Measurements from ENCODE around the gene CBX1. TPM values are rescaled to one million over a fixed set of nuclear protein-coding genes. Genes with fewer than 3 reads are reported as not detected.
A peak's percentile ranks its signal among the peaks of the same experiment; 100 is the strongest.
"Not testable (repeated sequence)": the region's sequence is repeated elsewhere in the genome, so short reads cannot be mapped to it uniquely, and the experiment has no call there.

The CBX1 gene
- total RNA-seq, 4 donors from 2014 or later = 21.0 to 46.7 (median 24.7) TPM

DNA sequence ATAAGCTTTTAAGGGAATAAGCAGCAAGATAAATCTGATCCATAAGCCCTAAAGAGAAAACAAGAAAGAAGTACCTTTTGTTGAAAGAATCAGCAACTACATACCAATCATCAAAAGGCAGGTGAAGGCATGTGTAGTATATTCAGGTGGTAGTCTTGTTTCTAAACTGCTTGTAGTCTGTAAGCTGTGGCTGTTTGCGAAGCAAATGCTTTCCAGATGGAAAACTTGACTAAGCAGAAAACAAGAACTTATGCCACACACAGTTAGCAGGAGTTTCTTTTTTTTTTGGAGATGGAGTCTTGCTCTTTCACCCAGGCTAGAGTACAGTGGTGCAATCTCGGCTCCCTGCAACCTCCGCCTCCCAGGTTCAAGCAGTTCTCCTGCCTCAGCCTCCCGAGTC is 5.7 kb downstream of the CBX1 start:
- Histone ChIP-seq H3K27me3 (no peaks in the 10 kb centered on the region), H3K9me3 (no peaks in the 10 kb centered on the region), H3K27ac (peak overlapping the region; percentile 18 to 78 (median 67)), H3K4me1 (peaks cover 0 to 74% (median 15%) of the 10 kb centered on the region in 3 donors), H3K36me3 (peaks cover 0 to 4% (median 0%) of the 10 kb centered on the region in 3 donors), H3K4me3 (no peak overlapping the region)
- TF ChIP-seq POLR2A (IDR thresholded peaks at IDR 0.05) = no peak
- TF ChIP-seq, protein P1, sequence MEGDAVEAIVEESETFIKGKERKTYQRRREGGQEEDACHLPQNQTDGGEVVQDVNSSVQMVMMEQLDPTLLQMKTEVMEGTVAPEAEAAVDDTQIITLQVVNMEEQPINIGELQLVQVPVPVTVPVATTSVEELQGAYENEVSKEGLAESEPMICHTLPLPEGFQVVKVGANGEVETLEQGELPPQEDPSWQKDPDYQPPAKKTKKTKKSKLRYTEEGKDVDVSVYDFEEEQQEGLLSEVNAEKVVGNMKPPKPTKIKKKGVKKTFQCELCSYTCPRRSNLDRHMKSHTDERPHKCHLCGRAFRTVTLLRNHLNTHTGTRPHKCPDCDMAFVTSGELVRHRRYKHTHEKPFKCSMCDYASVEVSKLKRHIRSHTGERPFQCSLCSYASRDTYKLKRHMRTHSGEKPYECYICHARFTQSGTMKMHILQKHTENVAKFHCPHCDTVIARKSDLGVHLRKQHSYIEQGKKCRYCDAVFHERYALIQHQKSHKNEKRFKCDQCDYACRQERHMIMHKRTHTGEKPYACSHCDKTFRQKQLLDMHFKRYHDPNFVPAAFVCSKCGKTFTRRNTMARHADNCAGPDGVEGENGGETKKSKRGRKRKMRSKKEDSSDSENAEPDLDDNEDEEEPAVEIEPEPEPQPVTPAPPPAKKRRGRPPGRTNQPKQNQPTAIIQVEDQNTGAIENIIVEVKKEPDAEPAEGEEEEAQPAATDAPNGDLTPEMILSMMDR (IDR thresholded peaks at IDR 0.05) = no peak
- WGBS, 2 donors = 37 to 62% methylated on average over 4 of the region's 4 CpGs
- intact Hi-C loops (cut with DNase I) = no loop called here
- no peak for DNase-seq

DNA sequence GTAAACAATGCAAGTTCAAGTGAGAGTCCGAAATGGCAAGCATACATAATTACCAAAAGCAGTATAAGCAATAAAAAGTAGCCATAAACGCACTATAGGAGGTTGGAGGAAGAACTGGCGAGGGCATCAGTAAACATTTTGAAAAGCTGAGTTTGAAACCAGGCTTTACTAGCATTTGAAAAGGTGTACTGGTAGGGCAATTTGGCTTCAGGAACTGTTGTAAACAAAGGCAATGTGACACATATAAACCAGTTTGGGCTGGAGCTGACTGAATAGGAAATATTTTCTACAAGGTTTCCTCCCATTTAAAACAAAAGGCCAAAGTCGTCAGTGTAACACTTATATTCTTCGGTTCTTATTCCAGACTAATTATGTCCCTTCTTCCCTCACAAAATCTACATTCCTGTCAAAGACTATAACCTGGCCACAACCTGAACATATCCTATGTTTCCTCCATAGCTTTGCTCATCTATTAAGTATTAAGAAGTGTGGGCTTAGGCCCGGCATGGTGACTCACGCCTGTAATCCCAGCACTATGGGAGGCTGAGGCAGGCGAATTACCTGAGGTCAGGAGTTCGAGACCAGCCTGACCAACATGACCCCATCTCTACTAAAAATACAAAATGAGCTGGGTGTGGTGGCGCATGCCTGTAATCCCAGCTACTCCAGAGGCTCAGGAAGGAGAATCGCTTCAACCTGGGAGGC is 7.8 kb downstream of the CBX1 start:
- 43 to 65% methylated on average over 7 to 11 of the region's 11 CpGs for WGBS, 2 donors
- no peak for DNase-seq
- peak overlapping the region; percentile 59 to 78 (median 74) for H3K27ac ChIP-seq
- no peaks in the 10 kb centered on the region for H3K27me3 ChIP-seq
- peaks cover 0 to 62% (median 7%) of the 10 kb centered on the region in 3 donors for H3K4me1 ChIP-seq
- peaks cover 0 to 4% (median 0%) of the 10 kb centered on the region in 3 donors for H3K36me3 ChIP-seq
- no peak overlapping the region for H3K4me3 ChIP-seq
- H3K9me3 ChIP-seq = no peaks in the 10 kb centered on the region
- TF ChIP-seq, protein P1 (IDR thresholded peaks at IDR 0.05) = no peak
- TF ChIP-seq POLR2A (IDR thresholded peaks at IDR 0.05) = no peak
- intact Hi-C loops (cut with DNase I) = no loop called here

DNA sequence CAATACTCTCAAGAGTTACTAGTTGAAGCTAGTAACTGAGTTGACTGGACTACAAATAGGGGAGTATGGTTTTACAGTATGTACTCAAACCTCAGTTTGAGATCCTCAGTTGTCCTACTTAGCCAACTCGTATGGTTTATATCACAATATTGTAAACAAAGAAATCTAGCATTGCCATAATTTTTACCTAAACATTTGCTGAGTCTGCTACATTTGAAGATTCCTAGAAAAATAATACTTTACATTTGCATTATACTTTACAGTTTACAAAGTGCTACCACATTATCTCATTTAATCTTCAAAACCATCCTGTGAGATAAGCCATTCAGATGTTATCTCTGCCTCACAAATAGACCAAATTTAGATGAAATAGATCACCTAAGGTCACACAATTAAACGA is 16.3 kb downstream of the CBX1 start:
- peaks cover 10 to 35% (median 15%) of the 10 kb centered on the region in 3 donors for H3K4me1 ChIP-seq
- TF ChIP-seq, protein P1 (IDR thresholded peaks at IDR 0.05) = no peak
- TF ChIP-seq POLR2A (IDR thresholded peaks at IDR 0.05) = no peak
- intact Hi-C loops (cut with DNase I) = no loop called here
- no peak for DNase-seq
- peak overlapping the region in 2 of 4 donors; percentile 62 to 76 for H3K27ac ChIP-seq
- H3K9me3 ChIP-seq = no peaks in the 10 kb centered on the region
- 50 to 59% methylated on average over 2 of the region's 2 CpGs for WGBS, 2 donors
- H3K36me3 ChIP-seq = no peaks in the 10 kb centered on the region
- no peaks in the 10 kb centered on the region for H3K27me3 ChIP-seq
- no peak overlapping the region for H3K4me3 ChIP-seq

DNA sequence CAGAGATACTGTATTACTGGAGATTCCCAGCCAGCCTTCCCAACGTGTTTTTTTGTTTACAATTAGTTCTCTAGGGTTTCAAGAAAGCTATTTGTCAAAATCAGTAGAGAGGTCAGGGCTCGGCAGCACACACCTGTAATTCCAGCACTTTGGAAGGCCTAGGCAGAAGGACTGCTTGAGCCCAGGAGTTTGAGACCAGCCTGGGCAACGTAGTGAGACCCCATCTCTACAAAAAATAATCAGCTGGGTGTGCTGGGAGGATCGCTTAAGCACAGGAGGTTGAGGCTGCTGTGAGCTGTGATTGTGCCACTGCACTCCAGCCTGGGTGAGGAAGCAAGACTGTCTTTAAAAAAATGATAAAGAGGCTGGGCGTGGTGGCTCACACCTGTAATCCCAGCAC is 19.4 kb downstream of the CBX1 start:
- Histone ChIP-seq H3K27me3 (no peaks in the 10 kb centered on the region), H3K4me3 (no peak overlapping the region), H3K9me3 (no peaks in the 10 kb centered on the region), H3K27ac (no peak overlapping the region), H3K36me3 (peaks cover 0 to 2% (median under 1%) of the 10 kb centered on the region in 3 donors), H3K4me1 (peaks cover 10 to 27% (median 15%) of the 10 kb centered on the region in 3 donors)
- TF ChIP-seq POLR2A (IDR thresholded peaks at IDR 0.05) = no peak
- TF ChIP-seq, protein P1 (IDR thresholded peaks at IDR 0.05) = no peak
- intact Hi-C loops (cut with DNase I) = no loop called here
- 73 to 74% methylated on average over 3 to 5 of the region's 5 CpGs for WGBS, 2 donors
- no peak for DNase-seq

DNA sequence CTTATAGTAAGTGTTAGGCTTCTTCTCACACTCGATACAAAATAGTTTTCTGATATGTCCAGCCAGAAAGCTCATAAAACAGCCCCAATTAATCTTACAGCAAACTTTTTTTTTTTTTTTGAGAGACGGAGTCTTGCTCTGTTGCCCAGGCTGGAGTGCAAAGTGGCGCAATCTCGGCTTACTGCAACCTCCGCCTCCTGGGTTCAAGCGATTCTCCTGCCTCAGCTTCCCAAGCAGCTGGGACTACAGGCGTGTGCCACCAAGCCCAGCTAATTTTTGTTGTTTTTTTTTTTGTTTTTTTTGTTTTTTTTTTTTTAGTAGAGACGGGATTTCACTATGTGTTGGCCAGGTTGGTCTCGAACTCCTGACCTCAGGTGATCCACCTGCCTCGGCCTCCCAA is 24.1 kb downstream of the CBX1 start:
- H3K27ac ChIP-seq, DNase-seq, H3K4me3 ChIP-seq, H3K27me3 ChIP-seq, H3K9me3 ChIP-seq: not testable (repeated sequence)
- Histone ChIP-seq H3K4me1 (peaks cover 0 to 16% (median 0%) of the 10 kb centered on the region in 3 donors), H3K36me3 (peaks cover 4 to 46% (median 15%) of the 10 kb centered on the region in 3 donors)
- 85 to 88% methylated on average over 8 to 10 of the region's 10 CpGs for WGBS, 2 donors
- intact Hi-C loops (cut with DNase I) = loop anchor here (5.0 kb wide), 1 partner anchor 55 kb away; no protein-coding TSS in a partner anchor

Data from esophagus squamous epithelium (tissue), 5 donors.